PFSK-1 (cell line): Measurements from ENCODE around the gene CA12.

Experiments
- POLR2AphosphoS5 ChIP-seq: IDR thresholded peaks from 2 replicates; pipeline ENCODE4 v1.6.1; 2012; ENCODE audit warnings: low read depth, mild to moderate bottlenecking, control low read depth, low read length, moderate library complexity
- REST ChIP-seq, 2 experiments: IDR thresholded peaks; 2 replicates each; pipeline versions ENCODE4 v1.6.1 to v1.8.0; 2011 to 2012; ENCODE audit warnings: low read depth in 2 of 2, low read length in 2 of 2, control low read depth in 1 of 2, inconsistent platforms in 1 of 2, mild to moderate bottlenecking in 1 of 2, moderate library complexity in 1 of 2; ENCODE audit not compliant: insufficient read depth in 1 of 2

GRCh38 chr15:63334821-63335220, 46.8 kb downstream of the CA12 start:
- TF ChIP-seq REST (IDR thresholded peaks at IDR 0.05; ENCODE audit: insufficient read depth in 1 of 2, low read depth in 2 of 2, low read length in 2 of 2) (no peak), POLR2AphosphoS5 (no peak)
